ENCODE measurements around the gene CEP120.

DNA sequence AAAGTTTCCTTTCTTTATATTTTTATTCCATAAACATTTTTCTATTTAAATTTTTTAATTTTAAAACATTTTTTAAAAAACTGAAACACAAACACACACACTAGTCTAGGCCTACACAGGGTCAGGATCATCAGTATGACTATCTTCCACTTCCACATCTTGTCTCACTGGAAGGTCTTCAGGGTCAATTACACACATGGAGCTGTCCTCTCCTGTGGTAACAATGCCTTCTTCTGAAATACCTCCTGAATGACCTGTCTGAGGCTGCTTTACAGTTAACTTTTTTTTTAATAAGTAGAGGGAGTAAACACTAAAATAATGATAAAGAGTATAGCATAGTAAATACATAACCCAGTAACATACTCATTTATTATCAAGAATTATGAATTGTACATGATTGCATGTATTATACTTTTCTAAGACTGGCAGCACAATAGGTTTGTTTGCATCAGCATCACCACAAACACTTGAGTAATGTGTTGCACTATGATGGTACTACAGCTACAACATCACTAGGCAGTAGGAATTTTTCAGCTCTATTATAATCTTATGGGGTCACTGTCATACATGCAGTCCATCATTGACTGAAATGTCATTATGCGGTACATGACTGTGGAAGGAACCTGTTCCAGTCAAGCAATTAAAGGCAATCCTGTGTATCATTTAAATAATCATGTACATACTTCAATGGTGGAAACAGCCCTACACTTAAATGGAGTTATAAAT is 17.4 kb upstream of the CEP120 start:
- TF ChIP-seq, protein P1, sequence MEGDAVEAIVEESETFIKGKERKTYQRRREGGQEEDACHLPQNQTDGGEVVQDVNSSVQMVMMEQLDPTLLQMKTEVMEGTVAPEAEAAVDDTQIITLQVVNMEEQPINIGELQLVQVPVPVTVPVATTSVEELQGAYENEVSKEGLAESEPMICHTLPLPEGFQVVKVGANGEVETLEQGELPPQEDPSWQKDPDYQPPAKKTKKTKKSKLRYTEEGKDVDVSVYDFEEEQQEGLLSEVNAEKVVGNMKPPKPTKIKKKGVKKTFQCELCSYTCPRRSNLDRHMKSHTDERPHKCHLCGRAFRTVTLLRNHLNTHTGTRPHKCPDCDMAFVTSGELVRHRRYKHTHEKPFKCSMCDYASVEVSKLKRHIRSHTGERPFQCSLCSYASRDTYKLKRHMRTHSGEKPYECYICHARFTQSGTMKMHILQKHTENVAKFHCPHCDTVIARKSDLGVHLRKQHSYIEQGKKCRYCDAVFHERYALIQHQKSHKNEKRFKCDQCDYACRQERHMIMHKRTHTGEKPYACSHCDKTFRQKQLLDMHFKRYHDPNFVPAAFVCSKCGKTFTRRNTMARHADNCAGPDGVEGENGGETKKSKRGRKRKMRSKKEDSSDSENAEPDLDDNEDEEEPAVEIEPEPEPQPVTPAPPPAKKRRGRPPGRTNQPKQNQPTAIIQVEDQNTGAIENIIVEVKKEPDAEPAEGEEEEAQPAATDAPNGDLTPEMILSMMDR (IDR thresholded peaks at IDR 0.05; ENCODE audit: insufficient read depth, low read length) = no peak
- TF ChIP-seq POLR2AphosphoS5 (IDR thresholded peaks at IDR 0.05; ENCODE audit: low read depth) (no peak), GABPA (IDR thresholded peaks at IDR 0.05; ENCODE audit: low read depth) (no peak), SPI1 (IDR thresholded peaks at IDR 0.05; ENCODE audit: borderline replicate concordance, low read depth) (no peak)
- TF ChIP-seq, protein P2, sequence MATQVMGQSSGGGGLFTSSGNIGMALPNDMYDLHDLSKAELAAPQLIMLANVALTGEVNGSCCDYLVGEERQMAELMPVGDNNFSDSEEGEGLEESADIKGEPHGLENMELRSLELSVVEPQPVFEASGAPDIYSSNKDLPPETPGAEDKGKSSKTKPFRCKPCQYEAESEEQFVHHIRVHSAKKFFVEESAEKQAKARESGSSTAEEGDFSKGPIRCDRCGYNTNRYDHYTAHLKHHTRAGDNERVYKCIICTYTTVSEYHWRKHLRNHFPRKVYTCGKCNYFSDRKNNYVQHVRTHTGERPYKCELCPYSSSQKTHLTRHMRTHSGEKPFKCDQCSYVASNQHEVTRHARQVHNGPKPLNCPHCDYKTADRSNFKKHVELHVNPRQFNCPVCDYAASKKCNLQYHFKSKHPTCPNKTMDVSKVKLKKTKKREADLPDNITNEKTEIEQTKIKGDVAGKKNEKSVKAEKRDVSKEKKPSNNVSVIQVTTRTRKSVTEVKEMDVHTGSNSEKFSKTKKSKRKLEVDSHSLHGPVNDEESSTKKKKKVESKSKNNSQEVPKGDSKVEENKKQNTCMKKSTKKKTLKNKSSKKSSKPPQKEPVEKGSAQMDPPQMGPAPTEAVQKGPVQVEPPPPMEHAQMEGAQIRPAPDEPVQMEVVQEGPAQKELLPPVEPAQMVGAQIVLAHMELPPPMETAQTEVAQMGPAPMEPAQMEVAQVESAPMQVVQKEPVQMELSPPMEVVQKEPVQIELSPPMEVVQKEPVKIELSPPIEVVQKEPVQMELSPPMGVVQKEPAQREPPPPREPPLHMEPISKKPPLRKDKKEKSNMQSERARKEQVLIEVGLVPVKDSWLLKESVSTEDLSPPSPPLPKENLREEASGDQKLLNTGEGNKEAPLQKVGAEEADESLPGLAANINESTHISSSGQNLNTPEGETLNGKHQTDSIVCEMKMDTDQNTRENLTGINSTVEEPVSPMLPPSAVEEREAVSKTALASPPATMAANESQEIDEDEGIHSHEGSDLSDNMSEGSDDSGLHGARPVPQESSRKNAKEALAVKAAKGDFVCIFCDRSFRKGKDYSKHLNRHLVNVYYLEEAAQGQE (IDR thresholded peaks at IDR 0.05; ENCODE audit: insufficient replicate concordance, low read depth) = no peak

All from HL-60 (cell line).